Body of pancreas (tissue), 4 donors: ENCODE results near the gene CROCC. TPM values are rescaled to one million over a fixed set of nuclear protein-coding genes. Genes with fewer than 3 reads are reported as not detected.
"Not testable (repeated sequence)": the region's sequence is repeated elsewhere in the genome, so short reads cannot be mapped to it uniquely, and the experiment has no call there.

Experiments
- ATAC-seq: fragments of 150-250 bp; one replicate; pipeline ENCODE4 v1.9.1; 2016
- DNase-seq, 4 donors: peaks; one replicate each; pipeline ENCODE4 v3.0.0-alpha.2; 2019
- H3K27ac ChIP-seq, 4 donors: fragments of 200-600 bp; sonication (generic); 1 replicate in 3 of 4; 2 replicates in 1 of 4; pipeline versions ENCODE4 v1.5.1 to v1.6.1; 2016 to 2019; ENCODE audit warnings: mild to moderate bottlenecking in 1 of 4, mixed read lengths in 1 of 4, moderate library complexity in 1 of 4
- H3K27me3 ChIP-seq, 2 donors: fragments of 200-600 bp; sonication (generic); one replicate each; pipeline ENCODE4 v1.6.0; 2016; ENCODE audit warnings: mild to moderate bottlenecking in 1 of 2
- H3K36me3 ChIP-seq, 2 donors: fragments of 200-600 bp; sonication (generic); replicated peaks in 1 of 2; 2 replicates each; pipeline ENCODE4 v1.5.1; 2016; ENCODE audit warnings: low read depth in 2 of 2; ENCODE audit not compliant: insufficient read depth in 1 of 2
- H3K4me1 ChIP-seq: fragments of 200-600 bp; sonication (generic); one replicate; pipeline ENCODE4 v1.6.0; 2016
- H3K4me3 ChIP-seq, 2 donors: fragments of 200-600 bp; sonication (generic); 1 replicate in 1 of 2; 2 replicates in 1 of 2; pipeline ENCODE4 v1.5.1; 2016 to 2019
- H3K9me3 ChIP-seq, 3 donors: fragments of 200-600 bp; sonication (generic); 1 replicate in 2 of 3; 2 replicates in 1 of 3; pipeline ENCODE4 v1.5.1; 2016
- POLR2A ChIP-seq, 3 donors: fragments of 450-650 bp; IDR thresholded peaks; one replicate each; pipeline ENCODE4 v1.6.1; 2016; ENCODE audit warnings: antibody characterized with exemption in 3 of 3, mild to moderate bottlenecking in 2 of 3
- WGBS, 2 donors: methylation state at CpG; one replicate each; pipeline ENCODE4 v1.1.5; 2017; 5-methylcytosine and 5-hydroxymethylcytosine counted together
- intact Hi-C: fragments of 100-400 bp; cut with DNase I; formaldehyde crosslinking; loops from one replicate; pipeline ENCODE4 v1.15.1; 2023
- total RNA-seq, 2 donors: library from RNA; depleted of rRNA; stranded (reverse); fragments of >200 nt; gene quantifications; one replicate each; pipeline ENCODE4 v1.1.0, GENCODE V29; 2016
- TF ChIP-seq, protein P1 (sequence below), 7 experiments: fragments of 450-650 bp in 4 of 7; fragments of 200-600 bp in 3 of 7; sonication (generic) in 3 of 7; IDR thresholded peaks; one replicate each; pipeline ENCODE4 v1.5.1; 2016 to 2019; ENCODE audit warnings: antibody characterized with exemption in 7 of 7

The CROCC gene, protein sequence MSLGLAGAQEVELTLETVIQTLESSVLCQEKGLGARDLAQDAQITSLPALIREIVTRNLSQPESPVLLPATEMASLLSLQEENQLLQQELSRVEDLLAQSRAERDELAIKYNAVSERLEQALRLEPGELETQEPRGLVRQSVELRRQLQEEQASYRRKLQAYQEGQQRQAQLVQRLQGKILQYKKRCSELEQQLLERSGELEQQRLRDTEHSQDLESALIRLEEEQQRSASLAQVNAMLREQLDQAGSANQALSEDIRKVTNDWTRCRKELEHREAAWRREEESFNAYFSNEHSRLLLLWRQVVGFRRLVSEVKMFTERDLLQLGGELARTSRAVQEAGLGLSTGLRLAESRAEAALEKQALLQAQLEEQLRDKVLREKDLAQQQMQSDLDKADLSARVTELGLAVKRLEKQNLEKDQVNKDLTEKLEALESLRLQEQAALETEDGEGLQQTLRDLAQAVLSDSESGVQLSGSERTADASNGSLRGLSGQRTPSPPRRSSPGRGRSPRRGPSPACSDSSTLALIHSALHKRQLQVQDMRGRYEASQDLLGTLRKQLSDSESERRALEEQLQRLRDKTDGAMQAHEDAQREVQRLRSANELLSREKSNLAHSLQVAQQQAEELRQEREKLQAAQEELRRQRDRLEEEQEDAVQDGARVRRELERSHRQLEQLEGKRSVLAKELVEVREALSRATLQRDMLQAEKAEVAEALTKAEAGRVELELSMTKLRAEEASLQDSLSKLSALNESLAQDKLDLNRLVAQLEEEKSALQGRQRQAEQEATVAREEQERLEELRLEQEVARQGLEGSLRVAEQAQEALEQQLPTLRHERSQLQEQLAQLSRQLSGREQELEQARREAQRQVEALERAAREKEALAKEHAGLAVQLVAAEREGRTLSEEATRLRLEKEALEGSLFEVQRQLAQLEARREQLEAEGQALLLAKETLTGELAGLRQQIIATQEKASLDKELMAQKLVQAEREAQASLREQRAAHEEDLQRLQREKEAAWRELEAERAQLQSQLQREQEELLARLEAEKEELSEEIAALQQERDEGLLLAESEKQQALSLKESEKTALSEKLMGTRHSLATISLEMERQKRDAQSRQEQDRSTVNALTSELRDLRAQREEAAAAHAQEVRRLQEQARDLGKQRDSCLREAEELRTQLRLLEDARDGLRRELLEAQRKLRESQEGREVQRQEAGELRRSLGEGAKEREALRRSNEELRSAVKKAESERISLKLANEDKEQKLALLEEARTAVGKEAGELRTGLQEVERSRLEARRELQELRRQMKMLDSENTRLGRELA (N-terminal part only)
- 100 to 1,000 TPM in 1 of 2 donors, 10 to 100 TPM in 1; 49.8 to 151 TPM for total RNA-seq

DNA sequence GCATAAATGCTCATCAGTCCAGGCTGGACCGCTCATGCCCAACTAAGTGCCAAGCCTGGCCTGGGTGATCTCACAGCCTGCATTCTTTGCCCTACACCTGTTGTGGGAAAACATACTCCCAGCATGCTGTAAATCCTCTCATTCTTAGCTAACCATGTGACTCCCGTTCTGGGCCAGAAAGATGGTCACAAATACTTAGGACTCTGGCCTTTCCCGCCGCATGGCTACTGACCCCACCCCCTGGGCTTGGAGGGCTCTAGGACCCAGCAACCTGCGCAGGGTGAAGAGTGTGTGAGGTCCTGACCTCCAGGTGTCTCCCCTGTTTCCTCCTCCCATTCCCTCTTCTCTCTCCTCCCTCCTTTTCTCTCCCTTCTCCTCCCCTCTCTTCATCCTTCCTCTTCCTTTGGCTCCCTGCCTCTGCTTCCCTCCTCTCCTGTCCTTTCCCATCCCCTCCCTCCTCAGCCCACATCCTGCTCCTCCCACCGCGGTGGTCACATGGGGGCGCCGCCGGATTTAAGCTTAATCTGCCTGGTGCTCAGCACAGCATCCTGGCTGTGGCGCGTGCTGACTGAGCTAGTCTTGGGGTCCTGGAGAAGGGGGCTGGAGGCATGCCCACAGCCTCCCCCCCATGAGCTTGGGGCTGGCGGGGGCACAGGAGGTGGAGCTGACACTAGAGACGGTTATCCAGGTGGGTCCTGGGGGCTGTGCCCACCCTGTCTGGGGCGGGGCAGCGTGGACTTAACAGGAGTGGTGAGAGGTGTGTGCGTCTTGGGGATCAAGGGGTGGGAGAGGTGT lies at the start of gene CROCC:
Gene CROCC, plus strand, starts transcription at position 541 of the 795 bp plus-strand sequence. Its CDS starts 88 bp downstream, at position 629.
- DNase-seq (peak; percentile 70 to 87 (median 85)), ATAC-seq (peak; percentile 72)
- Histone ChIP-seq H3K27ac (peak within 1 kb of the TSS; percentile 9 to 33 (median 14)), H3K4me1 (peaks cover 26% of the 10 kb centered on the region), H3K36me3 (no peaks in the 10 kb centered on the region), H3K27me3 (no peaks in the 10 kb centered on the region), H3K9me3 (no peaks in the 10 kb centered on the region), H3K4me3 (no peak within 1 kb of the TSS)
- intact Hi-C loops: no loop called here
- TF ChIP-seq, protein P1, sequence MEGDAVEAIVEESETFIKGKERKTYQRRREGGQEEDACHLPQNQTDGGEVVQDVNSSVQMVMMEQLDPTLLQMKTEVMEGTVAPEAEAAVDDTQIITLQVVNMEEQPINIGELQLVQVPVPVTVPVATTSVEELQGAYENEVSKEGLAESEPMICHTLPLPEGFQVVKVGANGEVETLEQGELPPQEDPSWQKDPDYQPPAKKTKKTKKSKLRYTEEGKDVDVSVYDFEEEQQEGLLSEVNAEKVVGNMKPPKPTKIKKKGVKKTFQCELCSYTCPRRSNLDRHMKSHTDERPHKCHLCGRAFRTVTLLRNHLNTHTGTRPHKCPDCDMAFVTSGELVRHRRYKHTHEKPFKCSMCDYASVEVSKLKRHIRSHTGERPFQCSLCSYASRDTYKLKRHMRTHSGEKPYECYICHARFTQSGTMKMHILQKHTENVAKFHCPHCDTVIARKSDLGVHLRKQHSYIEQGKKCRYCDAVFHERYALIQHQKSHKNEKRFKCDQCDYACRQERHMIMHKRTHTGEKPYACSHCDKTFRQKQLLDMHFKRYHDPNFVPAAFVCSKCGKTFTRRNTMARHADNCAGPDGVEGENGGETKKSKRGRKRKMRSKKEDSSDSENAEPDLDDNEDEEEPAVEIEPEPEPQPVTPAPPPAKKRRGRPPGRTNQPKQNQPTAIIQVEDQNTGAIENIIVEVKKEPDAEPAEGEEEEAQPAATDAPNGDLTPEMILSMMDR (IDR thresholded peaks at IDR 0.05): no peak
- TF ChIP-seq POLR2A (IDR thresholded peaks at IDR 0.05): no peak
- 26 to 38% methylated on average over 17 of the region's 17 CpGs for WGBS, 2 donors

DNA sequence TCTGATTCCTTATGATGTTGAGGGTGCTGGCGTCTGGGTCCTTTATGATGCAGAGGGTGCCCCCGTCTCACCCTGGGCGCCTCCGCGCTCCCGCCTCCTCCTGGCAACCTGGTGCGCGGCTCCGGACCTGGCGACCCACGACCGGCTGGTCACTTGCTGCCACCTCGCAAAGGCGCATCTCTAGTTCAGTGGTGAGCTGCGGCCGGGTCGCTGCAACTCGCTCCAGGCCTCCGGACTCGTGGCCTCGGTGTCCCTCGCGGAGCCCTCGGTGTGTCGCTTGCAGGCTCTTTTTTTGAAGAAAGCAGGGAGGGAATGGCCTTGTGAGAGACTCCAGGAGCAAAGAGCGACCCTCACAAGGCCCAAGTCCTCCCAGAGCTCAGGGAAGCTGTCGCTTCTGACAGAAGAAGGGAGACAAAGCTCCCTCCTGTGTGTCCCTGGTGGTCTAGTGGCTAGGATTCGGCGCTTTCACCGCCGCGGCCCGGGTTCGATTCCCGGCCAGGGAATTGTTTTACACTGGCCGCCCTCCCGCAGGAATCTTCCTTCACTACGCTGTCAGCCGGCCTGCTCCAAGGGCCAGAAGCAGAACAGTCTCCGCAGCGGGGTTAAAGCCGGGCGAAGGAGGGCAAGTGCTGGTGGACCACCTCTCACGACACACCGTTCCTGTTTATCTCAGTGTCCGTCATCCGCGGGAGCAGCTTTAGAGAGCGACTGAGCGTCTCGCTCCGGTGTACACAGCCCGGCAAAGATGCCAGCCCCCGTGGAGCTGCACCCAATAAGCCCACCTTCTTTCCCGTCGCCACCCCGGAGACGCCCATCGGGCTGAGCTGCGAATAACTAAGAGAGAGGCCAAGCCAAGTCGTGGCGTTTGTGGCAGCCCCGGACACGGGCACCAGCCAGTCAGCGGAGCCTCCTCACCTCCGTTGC lies 49.3 kb upstream of the CROCC start:
- H3K27me3 ChIP-seq, H3K27ac ChIP-seq: not testable (repeated sequence)
- peak in 3 of 4 donors; percentile 25 to 45 (median 32) for DNase-seq

DNA sequence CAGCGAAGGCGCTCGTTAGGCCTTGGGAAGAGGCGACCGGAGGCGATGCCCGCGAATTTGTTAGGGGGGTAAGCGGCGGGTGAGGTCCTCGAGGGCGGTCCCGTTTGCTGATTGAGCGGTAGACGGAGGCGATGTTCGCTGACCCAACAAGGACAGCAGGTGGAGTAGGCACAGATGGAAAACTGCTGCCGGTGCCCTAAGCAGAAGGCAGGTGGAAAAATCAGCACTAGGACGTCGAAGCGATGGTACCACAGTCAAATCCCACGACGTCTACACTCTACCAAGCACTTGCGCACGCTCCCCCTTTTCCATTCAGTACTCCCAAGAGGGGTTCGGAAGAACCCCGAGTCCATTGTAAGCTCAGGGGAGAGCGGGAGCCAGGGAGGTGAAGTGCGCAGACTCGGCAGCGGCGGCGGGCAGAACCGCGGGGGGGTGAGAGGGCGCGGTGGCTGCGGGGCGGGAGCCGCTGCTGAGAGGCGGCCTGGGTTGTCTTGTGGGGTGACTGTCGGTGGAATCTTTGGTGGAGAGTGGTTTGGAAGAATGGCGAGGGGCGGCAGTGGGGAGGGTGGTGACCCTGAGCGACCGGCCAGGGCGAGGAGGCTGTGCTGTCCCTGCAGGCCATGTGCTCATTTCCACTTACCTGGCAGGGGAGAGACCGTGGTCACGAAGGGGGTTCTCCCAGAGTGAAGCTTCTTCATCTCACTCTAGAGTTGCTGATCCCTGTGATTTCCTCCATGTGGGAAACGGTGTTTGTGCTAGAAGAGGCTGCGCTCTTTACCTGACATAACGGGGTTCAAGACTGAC lies 48.5 kb upstream of the CROCC start:
- intact Hi-C loops, H3K9me3 ChIP-seq, H3K27ac ChIP-seq, H3K36me3 ChIP-seq, H3K4me3 ChIP-seq, H3K27me3 ChIP-seq: not testable (repeated sequence)
- DNase-seq (peak; percentile 64 to 80 (median 69)), ATAC-seq (peak; percentile 64)
- H3K4me1 ChIP-seq: peaks cover 13% of the 10 kb centered on the region
- 14 to 17% methylated on average over 16 to 37 of the region's 52 CpGs for WGBS, 2 donors

More for the DNA sequence above, 49.3 kb upstream of the CROCC start:
- H3K4me3 ChIP-seq, H3K9me3 ChIP-seq, intact Hi-C loops, H3K36me3 ChIP-seq: not testable (repeated sequence)
- peak; percentile 64 for ATAC-seq
- WGBS, 2 donors: 44 to 63% methylated on average over 36 to 56 of the region's 66 CpGs
- H3K4me1 ChIP-seq: peaks cover 13% of the 10 kb centered on the region

DNA sequence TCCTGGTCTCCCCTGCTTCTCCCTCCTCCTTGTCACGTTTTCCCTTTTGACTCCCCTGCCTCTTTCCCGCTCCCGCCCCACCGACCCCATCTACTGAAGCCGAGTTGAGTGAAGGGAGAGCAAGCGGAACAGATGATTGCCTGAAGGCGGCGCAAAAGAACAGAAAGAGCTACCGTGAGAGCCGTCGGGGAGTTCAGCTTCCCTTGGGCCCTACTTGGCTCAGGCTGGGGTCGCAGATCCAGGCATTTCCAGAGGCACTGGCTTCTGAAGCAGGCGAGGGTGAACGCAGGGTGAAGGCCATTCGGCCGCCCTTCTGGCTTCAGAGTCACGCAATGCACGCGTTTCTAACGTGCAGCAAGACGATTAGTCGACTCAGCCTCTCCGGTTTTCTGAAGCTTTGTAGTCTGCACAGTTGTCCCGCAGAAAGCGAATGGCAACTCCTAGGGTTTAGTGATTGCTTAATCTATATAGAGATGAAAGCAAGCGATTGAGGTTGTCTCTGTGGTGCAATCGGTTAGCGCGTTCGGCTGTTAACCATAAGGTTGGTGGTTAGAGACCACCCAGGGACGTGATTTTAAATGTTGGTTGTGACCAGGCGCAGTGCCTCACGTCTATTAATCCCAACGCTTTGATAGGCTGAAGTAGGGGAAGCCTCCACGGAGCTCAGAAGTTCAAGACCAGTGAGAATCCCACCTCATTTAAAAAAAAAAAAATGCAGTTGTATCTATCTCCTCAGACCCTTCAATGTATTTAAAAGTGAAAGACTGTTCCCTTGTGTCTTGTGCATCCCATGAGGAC lies 46.6 kb upstream of the CROCC start:
- DNase-seq, H3K27ac ChIP-seq, ATAC-seq, H3K4me3 ChIP-seq, H3K27me3 ChIP-seq, H3K9me3 ChIP-seq, H3K36me3 ChIP-seq, intact Hi-C loops: not testable (repeated sequence)
- peaks cover 13% of the 10 kb centered on the region for H3K4me1 ChIP-seq
- 40 to 46% methylated on average over 27 to 31 of the region's 35 CpGs for WGBS, 2 donors

DNA sequence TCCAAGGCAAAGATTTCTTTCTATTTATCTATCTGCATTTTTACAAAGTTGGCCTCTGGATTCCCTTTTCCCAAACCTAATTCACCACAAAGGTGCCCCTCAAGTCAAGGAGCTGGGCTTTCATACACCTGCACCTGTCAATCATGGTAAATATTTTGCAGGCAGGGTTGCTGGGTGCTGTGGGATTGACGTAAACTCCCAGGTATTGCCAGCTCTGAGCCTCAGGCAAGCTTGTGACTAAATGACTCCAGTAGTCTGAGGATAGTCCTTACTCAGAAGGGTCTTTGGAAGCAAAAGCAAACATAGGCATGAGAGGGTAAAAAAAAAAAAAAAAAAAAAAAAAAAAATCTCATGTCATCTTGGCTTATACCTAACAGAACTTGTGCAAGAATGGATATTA lies 40.0 kb upstream of the CROCC start:
- H3K36me3 ChIP-seq, H3K4me1 ChIP-seq, intact Hi-C loops, H3K27ac ChIP-seq, H3K9me3 ChIP-seq, H3K27me3 ChIP-seq, H3K4me3 ChIP-seq: not testable (repeated sequence)
- peak; percentile 41 for ATAC-seq
- DNase-seq: peak in 3 of 4 donors; percentile 49 to 75 (median 62)
- 64 to 79% methylated on average over 1 of the region's 1 CpG for WGBS, 2 donors
